Endothelial cell of umbilical vein (primary cell): ENCODE data around the gene RASAL3. TPM values are rescaled to one million over a fixed set of nuclear protein-coding genes. Genes with fewer than 3 reads are reported as not detected.

ENCODE experiments used
- BruUV-seq: library from RNA; stranded (reverse); fragments of 400-500 nt; replicated peaks from 2 replicates; lab custom pipeline; 2021; lab: Mats Ljungman, UMichigan
- CTCF ChIA-PET: fragments of 300-600, 350-600 bp; sonication (Branson Sonifier 250); formaldehyde crosslinking; loops from one replicate; lab custom pipeline; 2021; ENCODE audit warnings: antibody characterized with exemption, inconsistent platforms; lab: Charles Lee
- POLR2A ChIA-PET: fragments of 300-600, 350-600 bp; sonication (Branson Sonifier 250); formaldehyde crosslinking; loops from one replicate; lab custom pipeline; 2021; ENCODE audit warnings: antibody characterized with exemption, inconsistent platforms; lab: Charles Lee
- DNase-seq: peaks from one replicate; pipeline ENCODE4 v3.0.0-alpha.2; 2011; ENCODE audit warnings: low read depth, low spot score
- FAIRE-seq: peaks from 2 replicates; lab custom pipeline; 2011; peaks lifted over from hg19 to GRCh38; lab: Jason Lieb, UNC
- H2AFZ ChIP-seq: 2 replicates; pipeline ENCODE4 v1.6.0; 2012; ENCODE audit warnings: low read depth, low read length, control low read depth, inconsistent platforms
- H3K27ac ChIP-seq: 2 replicates; pipeline ENCODE4 v1.5.1; 2011; ENCODE audit warnings: low read depth, mild to moderate bottlenecking, control low read depth, low read length, moderate library complexity; ENCODE audit not compliant: insufficient read depth
- H3K27me3 ChIP-seq, 2 experiments: 2 replicates each; pipeline versions ENCODE4 v1.6.0 to v1.6.1; 2011; ENCODE audit warnings: low read length in 2 of 2, mixed read lengths in 1 of 2; ENCODE audit not compliant: control insufficient read depth in 2 of 2, insufficient read depth in 2 of 2
- H3K36me3 ChIP-seq, 2 experiments: 2 replicates in 1 of 2; 3 replicates in 1 of 2; pipeline ENCODE4 v1.5.1; 2011; ENCODE audit warnings: low read length in 2 of 2, mild to moderate bottlenecking in 1 of 2, moderate library complexity in 1 of 2; ENCODE audit not compliant: control insufficient read depth in 2 of 2, insufficient read depth in 2 of 2; ENCODE audit errors: extremely low read depth in 1 of 2
- H3K4me1 ChIP-seq: 3 replicates; pipeline ENCODE4 v1.5.1; 2011; ENCODE audit warnings: mild to moderate bottlenecking, low read length; ENCODE audit not compliant: control insufficient read depth, insufficient read depth; ENCODE audit errors: extremely low read depth
- H3K4me2 ChIP-seq: 2 replicates; pipeline ENCODE4 v1.6.1; 2011; ENCODE audit warnings: low read length, control low read depth, mixed read lengths; ENCODE audit not compliant: insufficient read depth
- H3K4me3 ChIP-seq, 3 experiments: fragments of 200-600 bp in 1 of 3; sonication (generic), shearing (Covaris generic) in 1 of 3; replicated peaks in 1 of 3; 2 replicates each; pipeline ENCODE4 v1.5.1; 2011 to 2016; ENCODE audit warnings: control low read depth in 3 of 3, low read length in 3 of 3, mild to moderate bottlenecking in 2 of 3, inconsistent platforms in 1 of 3, low read depth in 1 of 3, moderate library complexity in 1 of 3; ENCODE audit not compliant: insufficient read depth in 1 of 3
- H3K79me2 ChIP-seq: 2 replicates; pipeline ENCODE4 v1.6.0; 2012; ENCODE audit warnings: low read length, inconsistent platforms; ENCODE audit not compliant: control insufficient read depth, insufficient read depth
- H3K9ac ChIP-seq: replicated peaks from 2 replicates; pipeline ENCODE3; 2011; ENCODE audit warnings: low read length, control low read depth; ENCODE audit not compliant: insufficient read depth; ENCODE audit errors: extremely low read depth
- H3K9me1 ChIP-seq: replicated peaks from 3 replicates; pipeline ENCODE4 v1.6.0; 2011; ENCODE audit warnings: mild to moderate bottlenecking, low read length; ENCODE audit not compliant: control insufficient read depth, insufficient read depth; ENCODE audit errors: extremely low read depth
- H3K9me3 ChIP-seq: replicated peaks from 2 replicates; pipeline ENCODE4 v1.5.1; 2012; ENCODE audit warnings: low read length, inconsistent platforms; ENCODE audit not compliant: control insufficient read depth, insufficient read depth
- H4K20me1 ChIP-seq: replicated peaks from 2 replicates; pipeline ENCODE3; 2011; ENCODE audit warnings: mild to moderate bottlenecking, low read length; ENCODE audit not compliant: control insufficient read depth, insufficient read depth; ENCODE audit errors: extremely low read depth
- CTCF ChIP-seq, 2 donors: IDR thresholded peaks; 1 replicate in 1 of 2; 2 replicates in 1 of 2; pipeline ENCODE4 v1.5.1; 2011; ENCODE audit warnings: low read length in 2 of 2, mild to moderate bottlenecking in 2 of 2, moderate library complexity in 2 of 2, control low read depth in 1 of 2, inconsistent platforms in 1 of 2, low read depth in 1 of 2; ENCODE audit not compliant: insufficient read depth in 1 of 2; ENCODE audit errors: extremely low read depth in 1 of 2
- EZH2 ChIP-seq: IDR thresholded peaks from 2 replicates; pipeline ENCODE4 v1.6.1; 2012; ENCODE audit warnings: borderline replicate concordance, low read depth, mild to moderate bottlenecking, moderate library complexity, low read length, inconsistent platforms; ENCODE audit not compliant: severe bottlenecking
- FOS ChIP-seq: IDR thresholded peaks from 2 replicates; pipeline ENCODE4 v1.6.1; 2011; ENCODE audit warnings: mild to moderate bottlenecking, low read length, moderate library complexity, borderline replicate concordance; ENCODE audit not compliant: insufficient read depth
- GATA2 ChIP-seq: IDR thresholded peaks from 2 replicates; pipeline ENCODE4 v1.7.0; 2011; ENCODE audit warnings: low read depth, mild to moderate bottlenecking, moderate library complexity, mixed read lengths, low read length; ENCODE audit not compliant: insufficient read length, insufficient read depth
- JUN ChIP-seq: IDR thresholded peaks from 2 replicates; pipeline ENCODE4 v1.6.1; 2011; ENCODE audit warnings: borderline replicate concordance, low read depth; ENCODE audit not compliant: insufficient read length, insufficient read depth
- MAX ChIP-seq: IDR thresholded peaks from 2 replicates; pipeline ENCODE4 v1.6.1; 2011; ENCODE audit not compliant: insufficient read depth, insufficient read length
- MYC ChIP-seq: IDR thresholded peaks from one replicate; pipeline ENCODE4 v1.6.1; 2011; ENCODE audit warnings: mild to moderate bottlenecking, low read depth, low read length
- POLR2A ChIP-seq: IDR thresholded peaks from 2 replicates; pipeline ENCODE4 v1.6.1; 2012; ENCODE audit warnings: low read depth, mild to moderate bottlenecking, control low read depth, low read length
- POLR2AphosphoS5 ChIP-seq: IDR thresholded peaks from 2 replicates; pipeline ENCODE4 v1.6.1; 2012; ENCODE audit warnings: low read depth, mild to moderate bottlenecking, control low read depth, low read length, moderate library complexity; ENCODE audit not compliant: insufficient read depth
- dilution Hi-C: fragments of 300-500 bp; cut with MboI; formaldehyde crosslinking; loops from one replicate; pipeline ENCODE4 v1.15.0; 2019; ENCODE audit warnings: low sequenced_read_pairs; ENCODE audit not compliant: extremely low pct_ligation_motif_present
- intact Hi-C: fragments of 100-400 bp; cut with micrococcal nuclease; formaldehyde crosslinking; loops from one replicate; pipeline ENCODE4 v1.10.0; 2022
- polyA plus RNA-seq, 4 experiments: library from polyadenylated mRNA; depleted of rRNA in 3 of 4; stranded (reverse) in 3 of 4; unstranded in 1 of 4; fragments of >200 nt; gene quantifications; 2 replicates each; pipeline versions ENCODE4 v1.2.1 to v1.2.3, GENCODE V29; 2011 to 2012; ENCODE audit warnings: missing spikeins in 1 of 4
- total RNA-seq: library from RNA; stranded (reverse); gene quantifications from 2 replicates; pipeline ENCODE4 v1.2.3, GENCODE V29; 2021

Gene RASAL3
- total and polyA plus RNA-seq, 2 donors (not counting 3 experiments of a cell fraction or from before 2014, with no cell fraction given) = 4.1 to 5.7 TPM

- ChIA-PET CTCF (interaction anchor here (3.6 kb wide), 1 partner anchor 11 kb away, joined by 24 read pairs; the partner anchor contains the start of gene AKAP8L), POLR2A (no interaction called here)
- no peak overlapping the region for H3K9ac ChIP-seq
- no peaks in the 10 kb centered on the region for H3K9me3 ChIP-seq
- TF ChIP-seq MYC (no peak), GATA2 (no peak), FOS (no peak), MAX (no peak), POLR2A (no peak), EZH2 (no peak), JUN (no peak), CTCF (IDR thresholded peaks at IDR 0.05; ENCODE audit: extremely low read depth in 1 of 2, insufficient read depth in 1 of 2, low read depth in 1 of 2, low read length in 2 of 2) (no peak), POLR2AphosphoS5 (no peak)
- no peak overlapping the region for H3K27ac ChIP-seq
- H3K4me1 ChIP-seq = peaks cover 12% of the 10 kb centered on the region
- no peak overlapping the region for H3K4me2 ChIP-seq
- no peaks in the 10 kb centered on the region for H3K27me3 ChIP-seq
- H3K9me1 ChIP-seq = no peaks in the 10 kb centered on the region
- no TSS peak for BruUV-seq
- FAIRE-seq (no peak), DNase-seq (no peak)
- H3K4me3 ChIP-seq = no peak overlapping the region
- H4K20me1 ChIP-seq = no peaks in the 10 kb centered on the region
- H2AFZ ChIP-seq = no peak overlapping the region
- peaks cover 4 to 30% of the 10 kb centered on the region in 2 experiments for H3K36me3 ChIP-seq
- dilution Hi-C loops = no loop called here
- H3K79me2 ChIP-seq = peaks cover 46% of the 10 kb centered on the region
- intact Hi-C loops = no loop called here
Measured at GRCh38 chr19:15430526-15431120, 33.7 kb downstream of the RASAL3 start.
